HepG2 (cell line): ENCODE results near the gene LRPPRC. TPM values are rescaled to one million over a fixed set of nuclear protein-coding genes. Genes with fewer than 3 reads are reported as not detected.

Source experiments
- ATAC-seq: fragments of 200-7000 bp; cut with Tn5 transposase; 3 replicates; pipeline ENCODE4 v1.9.1; 2020; ENCODE audit warnings: mild to moderate bottlenecking, moderate library complexity
- BruUV-seq: library from RNA; stranded (reverse); fragments of 400-500 nt; replicated peaks from 2 replicates; lab custom pipeline; 2021; lab: Mats Ljungman, UMichigan
- CTCF ChIA-PET: fragments of 300-600 bp; formaldehyde crosslinking; extraction: SDS; loops from one replicate; lab custom pipeline; 2021; ENCODE audit warnings: low total read pairs, inconsistent platforms, low intra/inter-chr PET ratio; lab: Yijun Ruan, JAX
- POLR2A ChIA-PET: fragments of 350-600 bp; sonication (Branson Sonifier 250); formaldehyde crosslinking; loops from one replicate; lab custom pipeline; 2020; ENCODE audit warnings: antibody characterized with exemption, inconsistent platforms; lab: Yijun Ruan, JAX
- DNase-seq: peaks from one replicate; pipeline ENCODE4 v3.0.0-alpha.2; 2015; ENCODE audit warnings: low spot score
- FAIRE-seq: peaks from 3 replicates; lab custom pipeline; 2011; peaks lifted over from hg19 to GRCh38; lab: Jason Lieb, UNC
- H2AFZ ChIP-seq: one replicate; pipeline ENCODE4 v1.6.1; 2011; ENCODE audit warnings: low read length, inconsistent platforms
- H3K27ac ChIP-seq: fragments of 300-600 bp; 3 replicates; pipeline ENCODE4 v1.8.0; 2011; ENCODE audit warnings: mixed run types, mild to moderate bottlenecking, mixed read lengths, low read length, inconsistent platforms; ENCODE audit not compliant: insufficient read depth; ENCODE audit errors: extremely low read length
- H3K27me3 ChIP-seq, 2 experiments: fragments of 200-600 bp in 1 of 2; 2 replicates in 1 of 2; 3 replicates in 1 of 2; pipeline versions ENCODE4 v1.6.0 to v1.8.0; 2011; ENCODE audit warnings: low read length in 2 of 2, mild to moderate bottlenecking in 2 of 2, moderate library complexity in 2 of 2, inconsistent platforms in 1 of 2; ENCODE audit not compliant: insufficient read depth in 2 of 2, control insufficient read depth in 1 of 2
- H3K36me3 ChIP-seq, 2 experiments: fragments of 200-600 bp in 1 of 2; replicated peaks in 1 of 2; 2 replicates in 1 of 2; 3 replicates in 1 of 2; pipeline versions ENCODE4 v1.5.1 to v1.8.0; 2011; ENCODE audit warnings: low read length in 2 of 2, inconsistent platforms in 1 of 2; ENCODE audit not compliant: insufficient read depth in 2 of 2, control insufficient read depth in 1 of 2
- H3K4me1 ChIP-seq: 2 replicates; pipeline ENCODE4 v1.5.1; 2012; ENCODE audit warnings: low read length, inconsistent platforms; ENCODE audit not compliant: insufficient read depth
- H3K4me2 ChIP-seq: 2 replicates; pipeline ENCODE4 v1.6.0; 2011; ENCODE audit warnings: low read depth, low read length, inconsistent platforms
- H3K4me3 ChIP-seq, 3 experiments: fragments of 200-600 bp in 1 of 3; sonication (generic), shearing (Covaris generic) in 1 of 3; replicated peaks in 1 of 3; 2 replicates each; pipeline ENCODE4 v1.5.1; 2011 to 2016; ENCODE audit warnings: low read length in 3 of 3, inconsistent platforms in 2 of 3, low read depth in 2 of 3, mild to moderate bottlenecking in 2 of 3, control low read depth in 1 of 3, mixed read lengths in 1 of 3; ENCODE audit not compliant: insufficient read depth in 1 of 3
- H3K79me2 ChIP-seq: one replicate; pipeline ENCODE4 v1.6.1; 2011; ENCODE audit warnings: low read length, inconsistent platforms; ENCODE audit not compliant: insufficient read depth
- H3K9ac ChIP-seq: 2 replicates; pipeline ENCODE4 v1.6.0; 2011; ENCODE audit warnings: mild to moderate bottlenecking, low read depth, low read length, inconsistent platforms; ENCODE audit not compliant: insufficient read depth
- H3K9me3 ChIP-seq: 2 replicates; pipeline ENCODE4 v1.5.1; 2012; ENCODE audit warnings: mild to moderate bottlenecking, low read length
- H4K20me1 ChIP-seq: 2 replicates; pipeline ENCODE4 v1.6.0; 2011; ENCODE audit warnings: inconsistent platforms, mild to moderate bottlenecking, low read length, moderate library complexity; ENCODE audit not compliant: insufficient read depth
- BRD4 ChIP-seq: sonication (generic); formaldehyde crosslinking; IDR thresholded peaks from 2 replicates; pipeline ENCODE4 v1.4.0; 2020; ENCODE audit warnings: missing genetic modification reagents
- FOXO4 ChIP-seq: sonication (generic); formaldehyde crosslinking; conservative IDR thresholded peaks from 2 replicates; pipeline ENCODE4 v1.8.1; 2023; ENCODE audit warnings: missing genetic modification reagents
- IRX3 ChIP-seq: sonication (generic); formaldehyde crosslinking; IDR thresholded peaks from 2 replicates; pipeline ENCODE4 v1.8.1; 2023; ENCODE audit warnings: mild to moderate bottlenecking, low read depth, missing genetic modification reagents, borderline replicate concordance
- NFAT5 ChIP-seq: sonication (generic); formaldehyde crosslinking; IDR thresholded peaks from 2 replicates; pipeline ENCODE4 v1.4.0; 2020; ENCODE audit warnings: missing genetic modification reagents
- NFIB ChIP-seq: sonication (generic); formaldehyde crosslinking; IDR thresholded peaks from 2 replicates; pipeline ENCODE4 v1.9.0; 2021; ENCODE audit warnings: missing genetic modification reagents, mild to moderate bottlenecking, borderline replicate concordance
- ONECUT2 ChIP-seq: sonication (generic); formaldehyde crosslinking; IDR thresholded peaks from 2 replicates; pipeline ENCODE4 v1.4.0; 2020; ENCODE audit warnings: missing genetic modification reagents
- ZNF101 ChIP-seq: sonication (generic); formaldehyde crosslinking; IDR thresholded peaks from 2 replicates; pipeline ENCODE4 v1.4.0; 2020; ENCODE audit warnings: mild to moderate bottlenecking, low read depth, missing genetic modification reagents, borderline replicate concordance
- ZNF121 ChIP-seq: sonication (generic); formaldehyde crosslinking; IDR thresholded peaks from 2 replicates; pipeline ENCODE4 v1.5.0; 2020; ENCODE audit warnings: mild to moderate bottlenecking, missing genetic modification reagents
- ZNF143 ChIP-seq: sonication (generic); formaldehyde crosslinking; IDR thresholded peaks from 2 replicates; pipeline ENCODE4 v1.4.0; 2020; ENCODE audit warnings: missing genetic modification reagents
- ZNF296 ChIP-seq: sonication (generic); formaldehyde crosslinking; conservative IDR thresholded peaks from 2 replicates; pipeline ENCODE4 v1.5.0; 2020; ENCODE audit warnings: mild to moderate bottlenecking, missing genetic modification reagents
- ZNF547 ChIP-seq: sonication (generic); formaldehyde crosslinking; IDR thresholded peaks from 2 replicates; pipeline ENCODE4 v1.5.1; 2020; ENCODE audit warnings: mild to moderate bottlenecking, missing genetic modification reagents
- ZNF644 ChIP-seq: IDR thresholded peaks from 2 replicates; pipeline ENCODE4 v1.6.1; 2016; ENCODE audit warnings: low read depth
- ZNF780A ChIP-seq: sonication (generic); formaldehyde crosslinking; IDR thresholded peaks from 2 replicates; pipeline ENCODE4 v1.8.0; 2022; ENCODE audit warnings: mild to moderate bottlenecking, missing genetic modification reagents, moderate library complexity
- ZSCAN22 ChIP-seq: sonication (generic); formaldehyde crosslinking; IDR thresholded peaks from 2 replicates; pipeline ENCODE4 v1.4.0; 2020; ENCODE audit warnings: mild to moderate bottlenecking, missing genetic modification reagents
- WGBS: methylation state at CpG from one replicate; pipeline ENCODE4 v1.1.6; 2017; ENCODE audit warnings: low lambda C conversion rate; 5-methylcytosine and 5-hydroxymethylcytosine counted together
- in situ Hi-C: cut with HindIII; loops from 2 replicates; pipeline ENCODE4 v1.10.0; 2017; ENCODE audit warnings: low pct_unique_long_range_greater_than_20kb; ENCODE audit not compliant: extremely low pct_ligation_motif_present
- intact Hi-C: fragments of 100-400 bp; cut with micrococcal nuclease; formaldehyde crosslinking; loops from one replicate; pipeline ENCODE4 v1.10.0; 2022; ENCODE audit not compliant: unreplicated experiment
- polyA plus RNA-seq, 8 experiments: library from polyadenylated mRNA; depleted of rRNA in 3 of 8; stranded (reverse) in 7 of 8; unstranded in 1 of 8; fragments of >200 nt; fragmentation: Illumina TruSeq in 4 of 8; extraction: Trizol in 4 of 8; gene quantifications; 2 replicates each; pipeline versions ENCODE4 v1.2.1 to v1.2.3, GENCODE V29; 2011 to 2016; ENCODE audit warnings: low read depth in 4 of 8, missing spikeins in 1 of 8, mixed read lengths in 1 of 8; ENCODE audit not compliant: insufficient read depth in 1 of 8
- total RNA-seq, 5 experiments: library from RNA; depleted of rRNA; stranded (reverse); fragments of >200 nt; fragmentation: Illumina TruSeq; extraction: Trizol; gene quantifications; 2 replicates each; pipeline ENCODE4 v1.2.3, GENCODE V29; 2016; ENCODE audit warnings: low read depth in 1 of 5

Gene LRPPRC
- total and polyA plus RNA-seq, 2 of the 13 experiments (the other 11 are each of a cell fraction or from before 2014, with no cell fraction given) = 117 to 167 TPM

GRCh38 chr2:43934567-43934966 is 61.2 kb downstream of the LRPPRC start (continued):
- TF ChIP-seq NFAT5 (CRISPR knock-in tag) (no peak), ZNF644 (CRISPR knock-in tag) (no peak), ZNF101 (CRISPR knock-in tag) (no peak)

DNA sequence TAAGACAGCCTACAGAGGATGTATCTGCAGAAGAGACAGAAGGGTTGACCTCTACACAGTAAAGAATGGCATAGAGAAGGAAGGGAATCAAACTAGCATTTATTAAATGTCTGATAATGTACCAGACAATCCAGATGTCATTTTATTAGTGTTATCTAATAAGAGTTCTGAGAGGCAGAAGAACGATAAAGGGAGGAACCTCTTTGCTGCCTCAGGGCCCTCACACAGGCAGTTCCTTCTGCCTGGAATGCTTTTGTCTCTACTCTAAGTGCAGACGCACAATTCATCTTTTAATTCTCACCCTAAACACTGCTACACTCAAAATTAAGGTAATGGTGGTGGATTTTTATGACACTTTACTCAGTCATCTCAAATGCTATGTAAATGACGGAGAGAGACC is 64.5 kb downstream of the LRPPRC start:
- Histone ChIP-seq H3K4me1 (no peaks in the 10 kb centered on the region), H3K27ac (no peak overlapping the region), H2AFZ (no peak overlapping the region), H3K9me3 (no peaks in the 10 kb centered on the region), H3K4me2 (no peak overlapping the region), H3K27me3 (no peaks in the 10 kb centered on the region), H3K4me3 (no peak overlapping the region), H3K79me2 (no peaks in the 10 kb centered on the region), H4K20me1 (no peaks in the 10 kb centered on the region), H3K9ac (no peak overlapping the region), H3K36me3 (peaks cover 9 to 68% of the 10 kb centered on the region in 2 experiments)
- no TSS peak for BruUV-seq
- intact Hi-C loops = no loop called here
- DNase-seq = no peak
- ChIA-PET POLR2A (no interaction called here), CTCF (no interaction called here)
- 94% methylated on average over 3 of the region's 3 CpGs for WGBS
- in situ Hi-C loops = loop anchor here (5.0 kb wide), 1 partner anchor 46 kb away; no protein-coding TSS in a partner anchor
- no peak for ATAC-seq
- FAIRE-seq = no peak
- TF ChIP-seq ZNF143 (no peak), ZNF547 (CRISPR knock-in tag) (no peak), ZNF121 (CRISPR knock-in tag) (no peak), ZSCAN22 (CRISPR knock-in tag) (no peak), FOXO4 (CRISPR knock-in tag) (no peak), NFIB (CRISPR knock-in tag) (no peak), ONECUT2 (CRISPR knock-in tag) (no peak), BRD4 (CRISPR knock-in tag) (no peak), IRX3 (CRISPR knock-in tag) (no peak), ZNF780A (CRISPR knock-in tag) (no peak), ZNF296 (no peak)
